Thyroid gland (tissue), 4 donors: Measurements from ENCODE around the gene ZBTB25.

ENCODE experiments used
- CTCF ChIP-seq, 6 experiments: fragments of 200-600 bp in 3 of 6; fragments of 450-650 bp in 3 of 6; sonication (generic) in 3 of 6; IDR thresholded peaks; one replicate each; pipeline ENCODE4 v1.5.1; 2016 to 2019; ENCODE audit warnings: antibody characterized with exemption in 6 of 6, mild to moderate bottlenecking in 2 of 6, inconsistent platforms in 1 of 6, moderate library complexity in 1 of 6
- POLR2A ChIP-seq, 2 donors: fragments of 450-650 bp; IDR thresholded peaks; one replicate each; pipeline ENCODE4 v1.6.1; 2017; ENCODE audit warnings: antibody characterized with exemption in 2 of 2, mild to moderate bottlenecking in 2 of 2, moderate library complexity in 1 of 2

- TF ChIP-seq CTCF (IDR thresholded peaks at IDR 0.05) (no peak), POLR2A (IDR thresholded peaks at IDR 0.05) (no peak)
Measured at GRCh38 chr14:64444984-64445845, 58.4 kb downstream of the ZBTB25 start.
